NCI-H748 treated with DMSO at 0.1 percent for 48 hours (cell line): ENCODE results near the gene GLDC.
"Not testable (repeated sequence)": the region's sequence is repeated elsewhere in the genome, so short reads cannot be mapped to it uniquely, and the experiment has no call there.

Experiments
- DNase-seq: peaks from one replicate; lab custom pipeline; 2025; lab: John Stamatoyannopoulos, UW

The GLDC gene

DNA sequence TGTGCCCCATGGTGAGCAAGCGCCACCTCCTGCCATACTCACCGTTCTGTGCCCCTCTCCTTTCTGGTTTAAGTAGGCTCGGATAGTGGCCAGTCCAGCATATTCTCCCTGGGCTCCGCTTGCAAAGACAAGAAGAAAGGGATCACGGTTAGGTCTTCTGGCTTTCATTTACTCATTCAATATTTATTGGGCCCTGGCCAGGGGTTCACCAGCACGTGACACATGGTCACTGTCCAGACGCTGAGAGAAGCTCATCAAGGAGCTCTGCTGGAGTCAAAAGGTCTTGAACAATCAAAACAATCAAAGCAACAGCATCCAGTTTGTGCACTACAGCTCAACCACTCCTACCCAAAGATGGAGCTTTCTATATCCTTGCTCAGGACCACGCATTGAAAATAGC, 80.2 kb downstream of the GLDC start:
- DNase-seq: no peak

DNA sequence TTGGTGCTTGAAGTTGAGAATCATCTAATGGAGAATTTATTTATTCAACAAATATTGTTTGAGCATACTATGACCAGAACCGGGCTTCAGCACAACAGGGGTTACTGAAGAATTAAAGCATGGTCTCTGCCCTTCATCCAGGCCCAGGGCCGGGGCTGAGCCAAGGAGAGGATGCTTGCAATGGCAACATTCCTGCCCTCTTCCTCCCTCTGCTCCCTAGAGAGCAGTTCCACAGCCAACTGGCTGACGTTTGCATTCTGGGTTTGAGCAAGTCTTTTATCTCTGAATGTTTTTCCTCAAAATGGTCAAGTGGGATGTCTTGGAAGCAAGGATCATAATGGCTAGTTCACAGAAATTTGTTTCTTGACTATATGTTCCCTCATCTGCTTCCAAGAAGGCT, 80.7 kb downstream of the GLDC start:
- no peak for DNase-seq

DNA sequence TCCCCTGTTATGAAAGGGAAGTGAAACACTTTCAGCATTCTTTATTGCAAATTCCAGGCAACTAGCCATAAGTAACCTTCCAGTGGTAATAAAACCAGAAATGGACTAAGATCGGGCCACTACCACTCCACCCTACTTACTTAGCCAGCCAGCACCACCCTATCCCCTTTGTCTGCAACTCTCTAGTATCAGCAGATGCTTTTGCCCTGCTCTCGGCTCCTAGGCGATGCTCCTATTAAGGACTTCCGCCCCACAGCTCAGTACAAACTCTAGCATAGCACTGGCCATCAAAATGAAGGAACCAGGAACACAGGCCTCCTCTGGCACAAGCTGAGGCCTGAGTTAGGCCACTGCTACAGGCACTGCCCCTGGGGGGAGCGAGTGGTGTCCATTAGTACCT, 81.2 kb downstream of the GLDC start:
- DNase-seq: no peak

DNA sequence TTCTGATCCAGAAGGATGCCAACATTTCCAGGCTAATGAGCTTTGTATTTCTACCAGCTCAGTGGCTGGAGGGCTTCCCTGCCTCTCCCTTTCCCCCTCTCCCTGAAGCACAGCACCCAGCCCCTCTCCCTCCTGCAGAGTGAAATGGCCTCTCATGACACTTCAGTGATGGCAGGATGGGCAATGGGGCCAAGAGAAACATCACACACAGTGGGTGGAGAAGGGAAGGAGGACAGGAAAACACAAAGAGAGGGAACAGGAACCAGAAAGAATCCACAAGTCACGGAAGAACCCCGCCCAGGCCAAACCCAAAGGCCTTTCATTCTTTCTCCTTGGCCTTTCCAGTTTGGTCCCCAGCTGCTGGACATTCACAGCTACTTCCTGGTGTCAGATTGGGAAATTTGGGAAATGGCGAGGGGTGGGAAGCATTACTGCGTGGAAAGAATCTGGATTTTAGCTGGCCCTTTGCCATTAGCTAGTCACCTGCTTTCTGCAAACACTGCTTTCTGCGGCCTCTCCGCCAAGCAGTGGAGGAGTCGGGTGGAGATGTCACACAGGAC, 82.6 kb downstream of the GLDC start:
- no peak for DNase-seq

DNA sequence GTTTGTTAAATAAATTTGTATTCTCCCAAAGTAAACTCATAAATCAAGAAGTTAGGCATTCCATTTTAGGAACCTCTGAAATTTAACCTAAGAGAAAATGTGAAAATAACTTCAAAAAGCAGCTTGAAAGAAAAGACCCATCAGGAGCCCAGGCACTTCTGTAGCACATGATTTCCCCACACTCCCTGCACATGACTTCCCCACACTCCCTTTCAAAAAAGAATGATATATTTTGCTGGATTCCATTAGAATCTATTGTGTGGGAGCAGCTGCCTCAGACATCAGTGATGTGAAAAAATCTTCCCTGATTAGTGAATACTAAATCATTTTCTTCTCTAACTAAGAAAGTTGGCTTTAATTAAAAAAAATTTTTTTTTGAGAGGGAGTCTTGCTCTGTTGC, 83.3 kb downstream of the GLDC start:
- DNase-seq: no peak

DNA sequence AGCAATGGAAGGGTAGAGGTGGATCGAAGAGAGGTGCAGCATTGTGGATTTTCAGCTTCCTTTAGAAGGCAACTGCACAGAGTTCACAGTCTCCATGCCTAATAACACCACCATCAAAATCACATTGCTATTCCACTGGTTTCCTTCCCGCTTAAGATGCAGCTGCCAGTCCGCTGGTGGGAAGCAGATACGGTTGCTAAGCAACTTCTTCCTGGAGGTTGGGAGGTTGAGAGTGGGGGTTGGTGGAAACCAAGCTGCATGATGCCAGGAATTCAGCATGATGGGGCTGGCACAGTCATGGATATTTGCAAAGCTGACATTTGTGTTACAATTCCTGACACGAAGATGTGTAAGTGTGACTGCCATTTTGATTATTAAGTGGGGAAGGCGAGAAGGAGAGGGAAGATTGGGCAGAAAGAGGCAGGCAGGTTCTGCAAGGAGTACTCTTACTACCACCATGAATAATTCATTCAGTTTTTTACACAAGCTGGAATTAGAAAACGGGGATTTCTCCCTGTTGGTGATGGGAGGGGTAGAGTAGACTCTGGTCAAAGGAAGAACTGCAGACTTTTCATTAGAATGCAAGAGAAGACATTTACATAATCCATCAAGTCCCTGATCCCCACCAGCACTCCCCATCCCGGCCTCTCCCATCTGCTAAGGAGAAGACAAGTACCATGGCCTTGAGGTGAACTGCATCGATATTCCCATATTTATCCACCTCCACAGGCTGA, 87.5 kb downstream of the GLDC start:
- DNase-seq: peak; percentile 39

DNA sequence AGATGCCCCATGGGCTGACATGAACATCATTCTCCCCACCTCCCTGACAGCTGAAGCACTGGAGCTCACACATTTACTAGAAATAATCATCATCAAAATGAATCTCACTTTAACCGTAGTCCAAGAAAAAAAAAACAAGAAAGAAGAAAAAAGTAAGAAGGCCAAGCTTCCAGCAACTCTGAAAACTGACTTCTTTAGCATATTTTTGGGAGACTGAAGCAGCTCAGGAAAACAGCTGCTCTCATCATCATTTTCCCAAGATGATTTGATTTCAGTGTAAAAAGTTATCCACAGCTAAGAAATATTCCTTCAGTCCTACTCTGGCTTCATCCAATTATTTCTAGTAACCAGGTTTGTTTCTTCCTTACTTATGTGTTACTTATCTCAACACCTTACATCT, 91.7 kb downstream of the GLDC start:
- no peak for DNase-seq

DNA sequence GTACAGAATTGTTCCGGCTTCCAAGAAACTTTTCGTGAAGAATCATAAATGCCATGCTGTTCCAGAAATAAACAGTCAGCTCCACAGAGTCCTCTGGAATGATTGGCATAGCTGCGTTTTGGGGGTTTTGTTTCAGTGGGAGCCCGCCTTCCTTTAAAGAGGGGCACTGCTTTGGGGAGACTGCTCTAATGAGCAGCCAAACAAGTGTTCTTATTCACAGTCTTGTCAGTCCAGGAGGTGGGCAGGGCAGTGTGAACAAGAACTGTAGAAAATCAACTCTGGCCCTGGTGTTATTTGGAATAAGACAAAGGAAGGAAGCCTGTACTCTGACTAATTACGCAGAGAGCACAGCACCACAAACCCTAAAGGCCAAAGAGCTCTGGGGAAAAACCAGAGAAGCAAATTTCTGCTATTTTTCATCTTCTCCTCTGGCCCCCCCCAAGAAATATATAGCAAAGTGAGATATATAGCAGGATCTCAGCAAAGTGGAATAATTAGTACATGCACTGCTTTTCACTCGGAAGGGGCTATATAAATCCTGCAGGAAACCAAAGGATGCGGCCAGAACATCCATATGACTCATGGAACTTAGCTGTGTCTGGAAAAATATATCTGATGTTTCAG, 92.9 kb downstream of the GLDC start:
- DNase-seq: no peak

DNA sequence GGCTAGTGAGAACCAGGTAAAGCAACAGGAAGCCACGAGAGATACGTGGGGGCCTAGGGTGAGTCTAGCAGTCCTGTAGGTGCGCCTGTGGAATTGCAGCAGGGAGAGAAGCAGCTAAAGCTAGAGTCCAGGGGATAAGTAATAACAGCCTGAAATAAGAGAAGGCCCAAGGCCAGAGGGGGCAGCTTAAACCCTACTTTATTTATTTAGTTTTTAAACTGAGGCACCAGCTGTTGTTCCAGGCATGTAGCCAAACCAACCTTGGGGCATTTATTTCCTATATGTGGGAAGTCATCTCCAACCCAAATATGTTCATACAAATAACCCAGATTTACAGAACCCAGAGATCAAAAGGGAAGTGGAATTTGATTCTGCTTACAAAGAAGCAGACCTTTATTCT, 93.5 kb downstream of the GLDC start:
- peak; percentile 59 for DNase-seq

DNA sequence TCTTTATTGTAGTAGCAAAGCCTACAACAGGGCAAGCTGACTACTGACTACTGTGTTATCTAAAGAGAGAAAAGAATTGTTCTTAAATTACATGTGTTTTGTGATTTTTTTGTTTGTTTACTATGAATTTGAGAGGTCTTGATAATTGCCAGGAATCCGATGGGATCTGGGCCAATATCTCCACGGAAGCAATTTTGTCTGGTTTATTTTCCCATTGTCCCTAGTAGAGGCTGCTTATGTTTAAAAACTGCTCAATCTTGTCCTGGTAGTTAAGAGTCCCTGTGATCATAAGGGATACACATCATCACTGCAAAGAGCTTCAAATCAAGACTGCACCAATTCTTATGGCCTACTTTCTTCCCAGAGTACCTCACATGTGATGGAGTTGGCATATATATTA, 94.4 kb downstream of the GLDC start:
- peak; percentile 72 for DNase-seq

DNA sequence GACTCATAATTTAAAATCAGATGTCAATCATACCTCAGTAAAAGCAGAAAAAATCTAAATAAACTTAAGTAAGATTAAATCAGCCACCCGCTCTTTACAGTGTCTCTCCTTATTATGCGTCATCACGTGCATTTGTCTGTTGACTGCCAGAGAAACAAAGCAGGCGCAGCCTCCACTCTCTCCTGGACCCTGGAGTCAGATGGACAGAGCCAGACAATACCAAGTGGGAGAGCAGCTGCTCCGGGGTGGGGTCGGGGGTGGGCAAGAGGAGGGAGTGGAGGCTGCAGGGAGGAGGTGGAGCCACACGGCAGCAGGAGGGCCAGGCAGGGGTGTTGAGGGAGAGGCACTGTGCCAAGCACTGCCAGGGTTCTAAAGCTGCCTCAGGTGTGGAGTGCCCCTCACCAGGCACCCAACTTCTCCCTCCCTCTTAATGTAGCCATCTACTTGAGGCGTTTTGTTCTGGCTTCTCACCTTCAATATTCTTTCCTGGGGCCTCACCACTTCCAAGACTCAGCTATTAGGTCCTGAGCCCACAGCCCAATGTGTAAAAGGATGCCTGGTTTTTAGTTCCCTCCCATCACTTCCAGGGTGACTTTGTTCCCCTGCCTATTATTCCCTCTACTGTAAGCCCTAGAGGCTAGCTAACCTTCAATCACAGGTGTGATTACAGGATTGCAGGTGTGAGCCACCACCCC, 96.3 kb downstream of the GLDC start:
- DNase-seq: peak; percentile 83

DNA sequence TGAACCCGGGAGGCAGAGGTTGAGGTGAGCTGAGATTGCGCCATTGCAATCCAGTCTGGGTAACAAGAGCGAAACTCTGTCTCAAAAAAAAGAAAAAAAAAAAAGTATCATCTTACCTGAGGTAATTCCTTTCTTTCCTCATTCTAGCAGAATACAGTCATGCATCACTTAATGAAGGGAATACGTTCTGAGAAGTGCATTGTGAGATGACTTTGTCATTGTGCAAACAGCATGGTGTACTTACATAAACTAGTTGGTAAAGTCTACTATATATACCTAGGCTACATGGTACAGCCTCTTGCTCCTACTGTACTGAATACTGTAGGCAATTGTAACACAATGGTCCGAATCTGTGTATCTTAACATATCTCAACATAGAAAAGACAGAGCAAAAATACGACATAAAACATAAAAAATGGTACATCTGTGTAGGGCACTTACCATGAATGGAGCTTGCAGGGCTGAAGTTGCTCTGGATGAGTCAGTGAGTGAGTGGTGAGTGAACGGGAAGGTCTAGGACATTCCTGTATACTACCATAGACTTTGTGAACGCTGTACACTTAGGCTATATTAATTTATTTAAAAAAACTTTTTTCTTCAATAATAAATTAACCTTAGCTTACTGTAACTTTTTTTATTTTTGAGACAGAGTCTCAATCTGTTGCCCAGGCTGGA, 100.4 kb downstream of the GLDC start:
- no peak for DNase-seq

DNA sequence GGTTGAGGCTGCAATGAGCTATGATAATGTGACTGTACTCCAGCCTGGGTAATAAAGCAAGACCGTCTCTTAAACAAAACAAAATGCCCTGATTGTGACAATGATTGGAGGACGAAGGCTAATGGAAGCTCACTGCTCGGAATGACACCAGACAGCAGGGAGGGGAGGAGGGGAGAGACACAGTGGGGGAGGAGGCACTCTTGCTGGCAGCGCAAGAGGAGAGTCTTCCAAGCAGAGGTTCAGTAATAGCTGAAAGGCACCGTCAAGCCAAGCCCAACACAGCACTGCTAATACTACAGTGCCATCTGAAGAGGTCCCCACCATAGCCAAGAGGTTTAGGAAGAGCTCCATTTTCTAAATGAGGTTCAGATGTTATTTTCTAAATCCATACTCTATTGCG, 102.3 kb downstream of the GLDC start:
- no peak for DNase-seq

DNA sequence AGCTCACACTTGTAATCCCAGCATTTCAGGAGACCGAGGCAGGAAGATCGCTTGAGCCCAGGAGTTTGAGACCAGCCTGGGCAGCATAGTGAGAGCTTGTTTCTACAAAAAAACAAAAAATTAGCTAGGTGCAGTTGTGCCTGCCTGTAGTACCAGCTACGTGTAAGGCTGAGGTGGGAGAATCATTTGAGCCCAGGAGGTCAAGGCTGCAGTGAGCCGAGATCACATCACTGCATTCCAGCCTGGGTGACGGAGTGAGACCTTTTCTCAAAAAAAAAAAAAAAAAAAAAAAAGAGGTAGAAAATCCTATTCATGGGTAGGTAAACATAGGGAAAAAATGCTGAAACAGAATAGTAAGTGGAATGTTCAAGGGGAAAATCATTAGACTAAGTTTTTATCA, 102.9 kb downstream of the GLDC start:
- DNase-seq: not testable (repeated sequence)

DNA sequence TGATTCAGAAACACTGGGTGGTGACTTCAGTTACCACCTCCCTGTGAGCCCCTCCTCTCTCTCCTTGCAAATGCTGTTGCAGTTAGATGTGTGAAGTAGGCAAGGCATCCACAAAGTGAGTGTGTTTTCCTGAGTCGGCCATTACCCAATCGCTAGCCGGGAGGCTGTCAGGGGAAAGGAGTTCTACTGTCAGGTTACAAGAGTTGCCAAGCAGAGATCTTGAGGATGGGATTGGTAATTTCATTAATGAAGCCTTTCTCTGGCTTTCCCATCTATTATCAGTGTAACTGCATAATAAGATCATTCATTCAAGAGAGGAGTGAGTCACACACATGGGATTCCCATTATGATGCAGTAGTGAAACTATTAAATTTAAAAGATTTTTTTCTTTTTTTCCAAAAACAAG, 106.9 kb downstream of the GLDC start:
- DNase-seq: no peak

DNA sequence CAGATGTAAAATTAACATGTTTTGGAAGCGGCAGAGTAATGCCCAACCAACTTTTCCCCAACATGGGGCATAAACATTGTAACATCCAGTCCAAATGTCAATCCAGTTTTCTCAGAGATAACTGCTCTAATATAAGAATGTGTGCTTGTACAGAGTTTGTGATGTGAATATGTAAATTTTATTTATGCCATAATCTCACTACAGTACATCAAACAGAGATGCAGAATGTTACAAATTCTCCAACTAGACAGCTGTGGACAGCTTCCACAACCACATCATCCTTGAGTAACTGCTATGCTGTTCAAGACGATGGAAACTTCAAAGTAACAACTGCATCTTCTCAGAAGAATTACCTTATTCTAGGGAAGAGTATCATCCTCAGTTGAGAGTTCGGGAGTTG, 109.9 kb downstream of the GLDC start:
- DNase-seq: no peak

DNA sequence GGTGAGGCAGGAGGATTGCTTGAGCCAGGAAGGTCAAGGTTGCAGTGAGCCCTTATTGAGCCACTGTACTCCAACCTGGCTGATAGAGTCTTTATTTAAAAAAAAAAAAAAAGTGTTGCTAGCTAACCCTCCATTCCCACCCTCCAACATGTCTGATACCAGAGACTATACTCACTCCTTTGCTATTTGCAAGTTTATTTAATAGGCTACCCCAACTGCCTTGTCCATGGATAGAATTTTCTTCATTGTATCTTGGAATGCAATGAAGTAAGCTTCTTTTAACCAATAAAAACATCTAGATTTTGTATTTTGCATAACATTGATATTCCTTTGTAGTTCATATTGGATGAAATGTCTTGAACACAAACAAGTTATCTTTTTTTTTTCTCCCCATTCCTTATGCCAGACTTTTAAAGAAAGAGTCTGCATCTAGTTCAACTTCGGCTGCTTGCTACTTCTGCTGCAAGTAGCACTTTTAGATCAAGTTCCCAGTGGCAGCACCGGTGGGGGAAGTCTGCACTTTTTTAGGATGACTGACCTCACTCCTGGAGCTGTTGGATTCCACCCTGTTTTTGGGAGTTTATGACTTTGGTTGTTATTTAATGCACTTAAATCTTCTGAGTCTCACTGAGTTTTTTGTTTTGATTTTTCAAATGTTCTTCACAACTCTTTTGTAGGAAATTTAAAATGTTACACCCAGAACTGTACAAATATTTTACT, 120.0 kb downstream of the GLDC start:
- no peak for DNase-seq

DNA sequence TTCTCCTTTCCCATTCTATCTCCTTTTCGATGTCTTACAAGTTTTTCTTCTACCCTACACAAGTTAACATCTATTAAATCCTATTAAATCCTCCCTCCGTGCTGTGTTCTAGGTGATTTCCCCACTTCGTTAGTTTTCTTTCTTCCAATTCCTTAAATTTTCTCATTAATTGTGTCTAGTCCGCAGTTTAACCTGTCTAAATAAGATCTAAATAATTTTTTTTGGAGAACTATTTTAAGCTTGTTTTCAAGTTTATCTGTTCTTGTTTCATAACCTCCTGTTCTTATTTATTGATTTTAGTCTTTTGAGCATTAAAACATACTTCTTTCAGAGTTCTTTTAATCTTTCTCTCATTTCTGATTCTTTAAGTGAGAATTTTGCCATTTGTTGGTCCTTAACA, 123.3 kb downstream of the GLDC start:
- no peak for DNase-seq

DNA sequence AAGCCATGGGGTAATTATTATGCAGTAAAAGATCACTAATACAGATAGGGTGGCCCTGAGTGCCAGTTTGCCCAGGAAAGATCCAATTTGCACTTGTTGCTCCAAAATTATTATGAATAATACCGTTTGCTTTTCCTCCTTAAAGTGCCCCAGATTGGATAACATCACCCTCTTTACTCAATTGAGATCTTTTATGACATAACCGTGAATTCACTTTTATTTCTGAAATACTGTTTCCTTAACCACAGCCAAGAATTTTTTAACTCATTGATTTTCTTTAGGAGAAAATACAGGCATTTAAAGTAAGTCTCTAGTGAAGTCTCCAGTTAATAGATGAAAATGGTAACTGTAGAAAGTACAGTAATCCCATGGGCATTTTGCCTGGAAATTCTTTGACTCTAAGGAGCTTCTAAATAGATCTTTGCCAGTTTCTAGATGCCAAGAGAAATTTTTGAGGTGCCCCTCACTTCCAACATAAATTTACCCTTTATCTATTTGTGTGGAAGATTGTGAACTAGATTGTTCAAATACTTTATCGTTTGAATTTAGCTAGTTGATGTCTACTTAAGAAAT, 133.4 kb downstream of the GLDC start:
- DNase-seq: no peak

DNA sequence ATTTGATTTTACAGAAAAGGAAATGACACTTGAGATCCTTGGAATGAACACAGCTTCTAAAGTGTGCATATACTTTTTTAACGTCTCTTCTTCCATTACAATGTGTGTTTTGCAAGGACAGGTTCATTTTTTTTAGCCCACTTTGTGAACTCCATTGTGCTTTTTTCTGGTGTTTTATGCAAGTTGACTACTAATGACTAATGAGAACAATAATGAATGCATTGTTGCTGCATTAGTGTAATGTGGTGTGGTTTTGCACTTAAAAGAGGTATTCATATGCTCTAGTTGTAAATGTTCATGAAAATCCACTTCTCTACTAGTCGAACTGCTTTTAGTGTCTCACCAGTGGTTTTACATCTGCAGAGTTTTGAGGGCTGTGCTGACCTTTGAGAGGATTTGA, 139.0 kb downstream of the GLDC start:
- no peak for DNase-seq

DNA sequence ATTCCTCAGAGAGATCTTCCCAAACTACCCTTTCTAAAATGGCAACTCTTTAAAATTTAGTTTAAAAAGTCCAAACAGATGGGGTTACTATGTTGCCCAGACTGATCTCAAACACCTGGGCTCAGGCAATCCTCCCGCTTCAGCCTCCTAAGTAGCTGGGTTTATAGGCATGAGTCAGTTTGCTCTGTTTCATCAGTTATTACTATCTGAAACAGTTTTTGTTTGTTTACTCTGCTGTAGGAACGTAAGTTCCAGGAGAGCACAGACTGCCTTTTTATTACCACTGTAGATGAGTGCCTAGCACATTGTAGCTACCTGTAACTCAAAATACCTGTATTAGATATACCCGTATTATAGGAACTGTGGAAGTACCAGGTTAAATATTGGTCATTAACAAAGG, 143.1 kb downstream of the GLDC start:
- DNase-seq: no peak
